K562 treated with DMSO at 1 percent for 12 hours (cell line): ENCODE data around the gene SKIC3. TPM values are rescaled to one million over a fixed set of nuclear protein-coding genes. Genes with fewer than 3 reads are reported as not detected.

Experiments
- total RNA-seq: library from RNA; unstranded; fragments of 300-600 nt; gene quantifications from 2 replicates; pipeline ENCODE4 v1.2.3, GENCODE V29; 2022; ENCODE audit not compliant: insufficient read depth

Gene SKIC3
- total RNA-seq: 7.8 and 31.7 TPM in 2 replicates

DNA sequence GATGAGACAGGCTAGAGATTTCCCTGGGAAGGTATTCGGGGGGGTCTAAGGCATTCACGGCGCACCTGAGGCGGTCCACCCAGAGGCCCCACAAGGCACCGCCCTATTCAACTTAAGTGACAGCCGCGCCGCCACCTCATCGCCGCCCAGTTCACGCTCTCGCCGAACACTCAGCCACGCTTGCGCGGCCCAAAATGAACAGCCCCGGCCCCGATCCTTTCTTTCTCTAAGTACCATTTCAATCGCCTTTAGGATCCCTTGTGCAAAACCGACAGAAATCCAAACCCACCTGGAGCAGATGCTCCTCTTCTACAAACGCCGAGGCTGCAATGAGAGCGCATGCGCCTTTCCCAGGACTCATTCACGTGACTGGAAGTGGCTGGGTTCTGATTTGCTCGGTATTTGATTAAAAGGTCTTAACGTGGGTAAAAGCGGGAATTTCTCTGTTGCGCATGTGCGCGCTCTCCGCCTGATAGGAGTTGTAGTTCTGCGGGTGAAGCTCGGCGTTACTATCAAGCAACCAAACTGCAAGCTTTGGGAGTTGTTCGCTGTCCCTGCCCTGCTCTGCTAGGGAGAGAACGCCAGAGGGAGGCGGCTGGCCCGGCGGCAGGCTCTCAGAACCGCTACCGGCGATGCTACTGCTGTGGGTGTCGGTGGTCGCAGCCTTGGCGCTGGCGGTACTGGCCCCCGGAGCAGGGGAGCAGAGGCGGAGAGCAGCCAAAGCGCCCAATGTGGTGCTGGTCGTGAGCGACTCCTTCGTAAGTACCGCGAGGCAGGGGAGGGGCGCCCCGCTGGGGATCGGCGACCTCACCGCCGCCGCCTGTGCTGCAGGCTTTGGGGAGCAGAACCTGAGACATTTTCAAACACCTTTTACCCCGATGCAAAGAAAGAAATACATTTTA, at the start of gene SKIC3, which contains the start of gene ARSK:
SKIC3 (minus strand) TSS at position 331 of the 902 bp plus-strand sequence. CDS start 7,827 bp downstream, outside the sequence.
ARSK (plus strand) TSS at position 455 of the 902 bp plus-strand sequence; CDS start at position 633, 178 bp downstream.

Other genes with a start within 250 kb of the SKIC3 start
- 2.2 TPM in 1 of 2 replicates, not detected in the other for gene FAM81B, start 163.6 kb downstream of the SKIC3 start, total RNA-seq
- 7.0 and 10.4 TPM in 2 replicates for gene ARSK, start 124 bp upstream of the SKIC3 start, total RNA-seq
- gene GPR150, start 65.1 kb upstream of the SKIC3 start, total RNA-seq: not detected in 2 replicates
- 14.6 and 21.1 TPM in 2 replicates for gene RFESD, start 91.8 kb upstream of the SKIC3 start, total RNA-seq
- 0.77 TPM in 1 of 2 replicates, not detected in the other for gene SPATA9, start 128.0 kb upstream of the SKIC3 start, total RNA-seq
- gene RHOBTB3, start 176.4 kb upstream of the SKIC3 start, total RNA-seq: 28.7 and 116 TPM in 2 replicates